Peyer's patch (tissue), 4 donors: ENCODE data around the gene ERC1.

Source experiments
- POLR2A ChIP-seq, 2 donors: fragments of 450-650 bp; IDR thresholded peaks; one replicate each; pipeline ENCODE4 v1.5.1; 2017; ENCODE audit warnings: antibody characterized with exemption in 2 of 2, mild to moderate bottlenecking in 2 of 2, moderate library complexity in 2 of 2
- TF ChIP-seq, protein P1 (sequence below), 6 experiments: fragments of 450-650 bp in 4 of 6; fragments of 200-600 bp in 2 of 6; sonication (generic) in 1 of 6; IDR thresholded peaks; one replicate each; pipeline ENCODE4 v1.5.1; 2017 to 2019; ENCODE audit warnings: antibody characterized with exemption in 6 of 6, mild to moderate bottlenecking in 3 of 6, moderate library complexity in 1 of 6

DNA sequence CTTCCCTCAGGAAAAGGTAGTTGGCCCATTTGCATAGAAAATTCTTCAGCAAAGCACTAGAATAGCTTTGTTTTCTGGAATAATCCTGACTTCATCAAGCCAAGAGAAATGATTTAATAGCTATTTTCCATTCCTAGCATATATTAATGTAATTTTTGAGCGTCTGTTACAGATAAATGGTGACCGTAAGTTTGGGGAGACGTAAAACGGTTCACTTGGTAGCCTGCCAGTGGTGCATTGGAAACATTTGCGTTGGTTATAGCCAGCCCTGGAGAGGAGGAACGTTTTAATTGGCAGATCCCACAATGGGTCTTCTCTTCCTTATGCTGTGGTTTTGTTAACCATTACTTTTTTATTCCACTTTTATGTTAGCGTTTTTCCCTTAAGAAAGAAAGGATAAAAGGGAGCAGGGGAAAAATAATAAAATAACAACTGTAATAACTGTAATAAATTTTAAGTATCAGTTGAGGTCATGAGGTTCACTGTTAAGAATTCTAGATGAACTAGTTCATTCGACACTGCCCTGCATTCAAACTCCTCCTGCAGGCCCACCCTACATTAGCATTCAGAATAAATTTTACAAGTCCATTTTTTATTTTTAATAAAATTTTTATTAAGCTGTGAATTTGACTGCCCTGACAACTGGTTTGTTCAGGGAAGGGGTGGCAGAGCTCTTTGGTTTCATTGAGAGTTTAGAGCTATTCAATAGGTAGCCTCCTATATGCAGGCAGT, 300.7 kb downstream of the ERC1 start:
- TF ChIP-seq POLR2A (IDR thresholded peaks at IDR 0.05), result no peak
- TF ChIP-seq, protein P1, sequence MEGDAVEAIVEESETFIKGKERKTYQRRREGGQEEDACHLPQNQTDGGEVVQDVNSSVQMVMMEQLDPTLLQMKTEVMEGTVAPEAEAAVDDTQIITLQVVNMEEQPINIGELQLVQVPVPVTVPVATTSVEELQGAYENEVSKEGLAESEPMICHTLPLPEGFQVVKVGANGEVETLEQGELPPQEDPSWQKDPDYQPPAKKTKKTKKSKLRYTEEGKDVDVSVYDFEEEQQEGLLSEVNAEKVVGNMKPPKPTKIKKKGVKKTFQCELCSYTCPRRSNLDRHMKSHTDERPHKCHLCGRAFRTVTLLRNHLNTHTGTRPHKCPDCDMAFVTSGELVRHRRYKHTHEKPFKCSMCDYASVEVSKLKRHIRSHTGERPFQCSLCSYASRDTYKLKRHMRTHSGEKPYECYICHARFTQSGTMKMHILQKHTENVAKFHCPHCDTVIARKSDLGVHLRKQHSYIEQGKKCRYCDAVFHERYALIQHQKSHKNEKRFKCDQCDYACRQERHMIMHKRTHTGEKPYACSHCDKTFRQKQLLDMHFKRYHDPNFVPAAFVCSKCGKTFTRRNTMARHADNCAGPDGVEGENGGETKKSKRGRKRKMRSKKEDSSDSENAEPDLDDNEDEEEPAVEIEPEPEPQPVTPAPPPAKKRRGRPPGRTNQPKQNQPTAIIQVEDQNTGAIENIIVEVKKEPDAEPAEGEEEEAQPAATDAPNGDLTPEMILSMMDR (IDR thresholded peaks at IDR 0.05), result no peak
